HG03378 (cell line): Measurements from ENCODE around the gene OXT.
"Not testable (repeated sequence)": the region's sequence is repeated elsewhere in the genome, so short reads cannot be mapped to it uniquely, and the experiment has no call there.

Experiments
- ATAC-seq: cut with Tn5 transposase; IDR thresholded peaks from one replicate; pipeline ENCODE4 v1.9.1; 2021; ENCODE audit warnings: mild to moderate bottlenecking, moderate library complexity; ENCODE audit not compliant: unreplicated experiment

OXT gene

GRCh38 chr20:3109350-3110302 lies 38.2 kb downstream of the OXT start:
- ATAC-seq, result no peak

- no peak for ATAC-seq
These were observed 40.1 kb downstream of the OXT start for GRCh38 chr20:3111507-3111906.

- ATAC-seq, result no peak
These were observed 40.6 kb downstream of the OXT start for GRCh38 chr20:3111995-3112394.

- no peak for ATAC-seq
These were observed 44.0 kb downstream of the OXT start for GRCh38 chr20:3115190-3116107.

- no peak for ATAC-seq
These were observed 44.9 kb downstream of the OXT start for GRCh38 chr20:3116341-3116740.

- not testable (repeated sequence) for ATAC-seq
These were observed 46.5 kb downstream of the OXT start for GRCh38 chr20:3117839-3118379.

- ATAC-seq, result no peak
These were observed 47.6 kb downstream of the OXT start for GRCh38 chr20:3119044-3119443.

GRCh38 chr20:3121271-3121911 lies 50.0 kb downstream of the OXT start:
- ATAC-seq, result no peak
